CD4-positive, alpha-beta T cell treated with Interleukin-15 for 1 hour (primary cell): ENCODE measurements around the gene WDR38.

Source experiments
- DNase-seq: peaks from one replicate; pipeline ENCODE4 v3.0.0-alpha.2; 2020

Gene WDR38

GRCh38 chr9:124886461-124886860 is 33.2 kb downstream of the WDR38 start:
- DNase-seq, result no peak

GRCh38 chr9:124886866-124887492 is 33.7 kb downstream of the WDR38 start:
- DNase-seq, result no peak

GRCh38 chr9:124887832-124888231 is 34.6 kb downstream of the WDR38 start:
- DNase-seq, result no peak

GRCh38 chr9:124889006-124889405 is 35.7 kb downstream of the WDR38 start:
- no peak for DNase-seq

- DNase-seq, result no peak
Observed at GRCh38 chr9:124890179-124890578, 36.9 kb downstream of the WDR38 start.

- no peak for DNase-seq
Observed at GRCh38 chr9:124894035-124894740, 40.9 kb downstream of the WDR38 start.

- peak; percentile 47 for DNase-seq
Observed at GRCh38 chr9:124894741-124895170, 41.5 kb downstream of the WDR38 start.

GRCh38 chr9:124897570-124898460 is 44.6 kb downstream of the WDR38 start:
- DNase-seq, result no peak

GRCh38 chr9:124899845-124900244 is 46.6 kb downstream of the WDR38 start:
- DNase-seq, result no peak

GRCh38 chr9:124906966-124907365 is 53.7 kb downstream of the WDR38 start:
- no peak for DNase-seq
